Breast epithelium (tissue), 3 donors: ENCODE results near the gene FOXD4L1.
"Not testable (repeated sequence)": the region's sequence is repeated elsewhere in the genome, so short reads cannot be mapped to it uniquely, and the experiment has no call there.

Experiments
- POLR2A ChIP-seq: fragments of 450-650 bp; IDR thresholded peaks from one replicate; pipeline ENCODE4 v1.6.1; 2016; ENCODE audit warnings: antibody characterized with exemption, mild to moderate bottlenecking, moderate library complexity
- POLR2AphosphoS5 ChIP-seq, 3 donors: sonication (generic); formaldehyde crosslinking; IDR thresholded peaks; one replicate each; pipeline ENCODE4 v1.6.1; 2017; ENCODE audit warnings: antibody characterized with exemption in 3 of 3
- TF ChIP-seq, protein P1 (sequence below), 3 donors: fragments of 450-650 bp; IDR thresholded peaks; one replicate each; pipeline ENCODE4 v1.5.1; 2016 to 2017; ENCODE audit warnings: antibody characterized with exemption in 3 of 3, mild to moderate bottlenecking in 3 of 3, moderate library complexity in 3 of 3

DNA sequence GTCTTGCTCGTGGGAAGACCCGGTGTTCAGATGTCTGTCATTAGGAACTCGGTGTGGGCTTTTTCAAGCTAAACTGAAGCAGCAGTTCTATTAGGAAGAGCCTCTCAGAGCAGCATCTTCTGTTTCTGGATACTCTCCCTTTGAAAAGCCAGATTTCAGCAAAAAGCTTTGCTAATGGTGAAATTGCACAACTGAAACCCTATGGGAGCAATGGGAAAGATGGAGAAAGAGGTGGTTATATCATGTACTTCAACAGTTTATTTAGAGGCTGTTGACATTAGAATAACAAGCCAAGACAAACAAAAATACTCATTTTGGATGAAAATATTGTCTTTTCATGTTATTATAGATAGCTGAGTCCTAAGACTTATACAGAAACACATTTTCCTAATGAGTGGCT lies 30.4 kb downstream of the FOXD4L1 start:
- not testable (repeated sequence) for TF ChIP-seq POLR2AphosphoS5 (IDR thresholded peaks at IDR 0.05); POLR2A
- TF ChIP-seq, protein P1, sequence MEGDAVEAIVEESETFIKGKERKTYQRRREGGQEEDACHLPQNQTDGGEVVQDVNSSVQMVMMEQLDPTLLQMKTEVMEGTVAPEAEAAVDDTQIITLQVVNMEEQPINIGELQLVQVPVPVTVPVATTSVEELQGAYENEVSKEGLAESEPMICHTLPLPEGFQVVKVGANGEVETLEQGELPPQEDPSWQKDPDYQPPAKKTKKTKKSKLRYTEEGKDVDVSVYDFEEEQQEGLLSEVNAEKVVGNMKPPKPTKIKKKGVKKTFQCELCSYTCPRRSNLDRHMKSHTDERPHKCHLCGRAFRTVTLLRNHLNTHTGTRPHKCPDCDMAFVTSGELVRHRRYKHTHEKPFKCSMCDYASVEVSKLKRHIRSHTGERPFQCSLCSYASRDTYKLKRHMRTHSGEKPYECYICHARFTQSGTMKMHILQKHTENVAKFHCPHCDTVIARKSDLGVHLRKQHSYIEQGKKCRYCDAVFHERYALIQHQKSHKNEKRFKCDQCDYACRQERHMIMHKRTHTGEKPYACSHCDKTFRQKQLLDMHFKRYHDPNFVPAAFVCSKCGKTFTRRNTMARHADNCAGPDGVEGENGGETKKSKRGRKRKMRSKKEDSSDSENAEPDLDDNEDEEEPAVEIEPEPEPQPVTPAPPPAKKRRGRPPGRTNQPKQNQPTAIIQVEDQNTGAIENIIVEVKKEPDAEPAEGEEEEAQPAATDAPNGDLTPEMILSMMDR (IDR thresholded peaks at IDR 0.05): not testable (repeated sequence)
